ENCODE data around the gene ARHGEF4.

Gene ARHGEF4

DNA sequence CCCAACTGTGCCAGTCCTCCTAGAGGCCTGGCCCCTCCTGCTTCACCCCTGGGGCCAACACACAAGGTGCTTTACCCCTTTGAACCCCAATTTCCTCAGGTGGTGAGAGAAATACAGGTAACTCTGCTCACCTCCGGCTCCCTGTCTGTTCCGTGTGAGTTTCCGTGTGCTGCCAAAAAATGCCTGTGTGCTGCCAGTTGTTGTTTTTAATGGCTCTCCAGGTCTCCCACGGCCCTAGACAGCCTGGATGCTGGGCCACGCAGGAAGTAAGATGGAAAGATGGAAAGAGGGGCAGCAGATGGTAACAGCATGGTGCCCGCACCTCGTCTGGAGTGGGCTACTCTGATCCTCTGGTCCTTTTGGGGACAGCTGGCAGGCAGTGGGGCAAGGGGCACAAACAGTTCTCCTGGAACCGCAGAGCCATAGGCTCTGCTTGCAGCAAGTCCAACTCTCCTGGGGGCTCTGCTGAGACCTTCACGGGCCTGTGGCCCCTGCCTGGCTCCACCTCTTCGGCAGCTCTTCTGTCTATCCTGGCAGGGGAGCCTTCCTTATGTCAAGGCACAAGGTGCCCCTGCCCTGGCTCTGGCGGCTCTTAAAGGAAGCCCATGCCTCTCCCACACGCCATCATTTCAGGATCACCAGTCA lies 4.3 kb upstream of the ARHGEF4 start:
- DNase-seq (ENCODE audit: low read depth), result no peak
- TF ChIP-seq, protein P1, sequence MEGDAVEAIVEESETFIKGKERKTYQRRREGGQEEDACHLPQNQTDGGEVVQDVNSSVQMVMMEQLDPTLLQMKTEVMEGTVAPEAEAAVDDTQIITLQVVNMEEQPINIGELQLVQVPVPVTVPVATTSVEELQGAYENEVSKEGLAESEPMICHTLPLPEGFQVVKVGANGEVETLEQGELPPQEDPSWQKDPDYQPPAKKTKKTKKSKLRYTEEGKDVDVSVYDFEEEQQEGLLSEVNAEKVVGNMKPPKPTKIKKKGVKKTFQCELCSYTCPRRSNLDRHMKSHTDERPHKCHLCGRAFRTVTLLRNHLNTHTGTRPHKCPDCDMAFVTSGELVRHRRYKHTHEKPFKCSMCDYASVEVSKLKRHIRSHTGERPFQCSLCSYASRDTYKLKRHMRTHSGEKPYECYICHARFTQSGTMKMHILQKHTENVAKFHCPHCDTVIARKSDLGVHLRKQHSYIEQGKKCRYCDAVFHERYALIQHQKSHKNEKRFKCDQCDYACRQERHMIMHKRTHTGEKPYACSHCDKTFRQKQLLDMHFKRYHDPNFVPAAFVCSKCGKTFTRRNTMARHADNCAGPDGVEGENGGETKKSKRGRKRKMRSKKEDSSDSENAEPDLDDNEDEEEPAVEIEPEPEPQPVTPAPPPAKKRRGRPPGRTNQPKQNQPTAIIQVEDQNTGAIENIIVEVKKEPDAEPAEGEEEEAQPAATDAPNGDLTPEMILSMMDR (conservative IDR thresholded peaks at IDR 0.05; ENCODE audit: low read depth, low read length), result no peak

DNA sequence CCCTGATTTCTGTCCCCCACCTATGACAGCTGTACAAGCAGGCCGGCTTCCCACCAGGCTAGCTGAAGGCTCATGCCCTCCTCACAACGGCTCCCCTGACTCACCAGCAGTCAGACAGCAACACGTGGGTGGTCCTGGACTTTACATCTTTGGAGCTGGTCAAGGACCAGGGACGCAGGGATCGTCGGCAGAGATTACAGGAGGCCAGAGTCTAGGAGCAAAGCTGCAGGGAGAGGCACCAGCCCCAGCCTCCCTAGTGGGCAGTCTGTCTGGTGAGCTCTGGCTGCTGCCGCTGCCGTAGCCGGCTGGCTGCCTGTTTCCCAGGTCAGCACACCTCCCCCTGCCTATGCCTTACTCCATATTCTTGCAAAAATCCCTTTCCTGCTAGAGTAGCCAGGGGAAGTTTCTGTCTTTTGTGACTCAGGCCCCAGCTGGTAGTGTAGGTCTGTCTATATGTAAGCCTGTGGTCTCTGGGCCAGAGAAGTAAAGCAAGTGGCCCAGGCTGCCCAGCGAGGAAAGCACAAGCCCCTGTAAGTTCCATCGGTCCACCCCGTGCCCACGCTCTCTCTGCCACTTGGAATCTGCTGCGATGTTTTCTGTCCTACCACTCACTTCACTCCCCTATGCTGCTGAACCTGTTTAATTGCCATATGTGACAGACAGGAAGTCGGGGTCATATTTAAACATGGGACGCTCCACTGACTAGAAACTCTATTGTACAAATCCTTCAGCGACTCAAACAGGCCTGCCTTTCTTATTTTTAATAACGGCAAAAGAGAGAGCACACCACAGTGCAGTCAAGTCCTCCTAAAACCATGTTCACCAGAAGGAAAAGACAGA lies 2.4 kb upstream of the ARHGEF4 start:
- H3K4me3 ChIP-seq (ENCODE audit: low read length), result no peak overlapping the region
- TF ChIP-seq, protein P1 (conservative IDR thresholded peaks at IDR 0.05; ENCODE audit: low read depth, low read length), result no peak
- DNase-seq (ENCODE audit: low read depth), result peak; percentile 60

More for the DNA sequence above, 4.3 kb upstream of the ARHGEF4 start:
- H3K4me3 ChIP-seq (ENCODE audit: low read length), result no peak overlapping the region

DNA sequence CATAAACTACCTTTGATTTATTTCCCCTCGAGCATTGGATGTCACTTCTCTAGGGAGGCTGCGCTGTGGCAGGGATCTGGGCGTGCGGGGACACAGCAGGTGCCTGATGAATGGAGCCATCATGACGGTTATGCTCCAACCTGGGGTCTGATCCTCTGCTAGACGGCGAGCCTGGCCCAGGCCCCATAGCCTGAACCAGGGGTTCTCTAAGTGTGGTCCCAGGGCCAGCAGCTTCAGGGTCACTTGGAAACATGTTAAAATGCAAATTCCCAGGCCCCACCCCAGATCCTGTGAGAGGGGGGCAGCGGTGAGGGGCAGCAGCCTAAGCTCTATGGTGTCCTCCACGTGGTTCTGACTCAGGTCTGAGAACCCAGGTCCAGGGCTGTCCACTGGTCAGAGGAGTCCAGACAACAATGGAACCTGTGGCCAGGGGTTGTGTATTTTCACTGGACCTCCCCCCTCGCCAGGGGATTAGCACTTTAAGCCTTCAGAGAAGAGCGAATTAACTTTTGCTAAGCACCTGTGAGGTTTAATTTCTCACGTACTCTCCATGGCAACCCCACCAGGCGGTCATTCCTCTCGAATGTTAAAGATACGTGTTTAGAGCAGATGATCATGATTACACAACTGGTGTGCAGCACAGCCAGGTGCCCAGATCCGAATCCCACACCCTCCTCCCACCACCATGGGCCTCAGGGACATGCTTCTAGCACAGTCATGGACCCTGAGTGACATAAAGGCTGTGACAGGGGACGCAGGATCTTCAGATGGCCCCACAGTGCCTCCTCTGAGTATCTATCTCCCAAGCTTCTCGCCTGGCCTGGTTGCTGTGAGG lies 1.6 kb upstream of the ARHGEF4 start:
- TF ChIP-seq, protein P1 (conservative IDR thresholded peaks at IDR 0.05; ENCODE audit: low read depth, low read length), result no peak
- DNase-seq (ENCODE audit: low read depth), result peak; percentile 65
- no peak overlapping the region for H3K4me3 ChIP-seq (ENCODE audit: low read length)

DNA sequence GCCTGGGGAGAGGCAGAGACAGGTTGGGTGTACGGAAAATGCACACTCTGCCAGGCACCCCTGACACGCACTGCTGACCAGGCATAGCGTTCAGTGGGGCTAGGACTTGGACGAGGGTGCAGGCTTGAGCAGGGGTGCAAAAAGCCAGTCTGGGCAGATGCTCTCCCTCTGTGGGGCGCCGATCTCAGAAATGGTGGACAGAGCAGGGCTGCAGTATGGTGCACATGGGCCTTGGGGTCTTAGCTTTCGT lies 1.0 kb upstream of the ARHGEF4 start:
- no peak overlapping the region for H3K4me3 ChIP-seq (ENCODE audit: low read length)
- TF ChIP-seq, protein P1 (conservative IDR thresholded peaks at IDR 0.05; ENCODE audit: low read depth, low read length), result no peak
- DNase-seq (ENCODE audit: low read depth), result no peak

DNA sequence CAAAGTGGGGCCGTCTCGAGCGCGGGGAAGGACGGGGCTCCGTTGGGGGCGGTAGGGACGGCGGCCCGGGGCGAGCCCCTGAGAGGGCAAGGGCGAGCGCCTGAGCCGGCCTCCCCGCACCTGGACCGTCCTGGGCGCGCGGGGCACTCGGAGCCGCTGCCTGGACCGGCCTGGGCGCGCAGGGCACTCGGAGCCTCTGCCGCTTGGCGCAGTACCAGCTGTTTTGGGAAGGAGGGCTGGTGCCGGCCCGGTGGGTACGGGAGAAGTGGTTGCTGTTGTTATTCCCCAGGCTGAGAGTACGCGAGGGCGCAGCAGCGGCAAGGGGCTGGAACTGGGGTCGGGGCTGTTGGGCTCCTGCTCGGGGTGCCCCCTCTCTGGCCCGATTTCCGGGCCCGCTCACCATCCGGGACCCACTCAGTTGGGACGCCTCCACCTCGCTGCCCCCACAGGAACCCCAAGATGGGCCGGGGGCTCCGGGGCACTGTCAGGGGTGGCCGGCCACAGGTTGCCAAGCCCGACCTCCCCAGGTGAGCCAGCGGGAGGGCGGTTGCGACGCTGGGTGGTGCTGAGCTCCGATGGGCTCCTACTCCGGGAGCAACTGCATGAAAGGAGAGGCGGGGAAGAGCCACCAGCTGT lies 579 bp downstream of the ARHGEF4 start:
- peak overlapping the region; percentile 48 for H3K4me3 ChIP-seq (ENCODE audit: low read length)
- no peak for DNase-seq (ENCODE audit: low read depth)
- TF ChIP-seq, protein P1 (conservative IDR thresholded peaks at IDR 0.05; ENCODE audit: low read depth, low read length), result no peak

DNA sequence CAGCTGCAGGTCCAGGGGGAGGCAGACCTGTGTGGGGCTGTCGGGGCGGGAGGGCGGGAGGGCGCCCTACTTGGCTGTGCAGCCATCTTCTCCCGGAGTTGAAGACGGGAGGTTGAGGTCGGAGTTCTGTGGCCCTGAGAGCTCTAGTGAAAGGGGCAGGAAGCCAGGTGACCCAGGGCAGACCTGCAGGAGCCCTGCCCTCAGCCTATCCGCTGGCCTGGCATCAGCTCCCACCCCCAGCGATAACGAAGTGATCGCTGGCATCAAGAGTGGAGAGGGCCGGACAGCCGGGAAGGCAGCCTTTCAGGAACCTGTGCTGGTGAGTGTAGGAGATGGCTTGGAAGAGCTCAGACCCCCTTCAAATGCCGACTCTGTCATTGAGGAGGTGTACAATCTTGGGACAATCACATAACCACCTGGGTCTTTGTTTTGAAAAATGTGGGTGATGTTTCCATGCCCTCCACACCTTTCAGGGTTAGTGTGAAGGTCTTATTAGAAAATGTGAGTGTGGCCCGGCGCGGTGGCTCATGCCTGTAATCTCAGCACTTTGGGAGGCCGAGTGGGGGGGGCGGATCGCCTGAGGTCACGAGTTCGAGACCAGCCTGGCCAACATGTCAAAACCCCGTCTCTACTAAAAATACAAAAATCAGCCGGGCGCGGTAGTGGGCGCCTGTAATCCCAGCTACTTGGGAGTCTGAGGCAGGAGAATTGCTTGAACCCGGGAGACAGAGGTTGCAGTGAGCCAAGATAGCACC lies 1.3 kb downstream of the ARHGEF4 start:
- no peak for DNase-seq (ENCODE audit: low read depth)
- H3K4me3 ChIP-seq (ENCODE audit: low read length), result peak overlapping the region; percentile 48

More for the DNA sequence above, 1.3 kb downstream of the ARHGEF4 start:
- TF ChIP-seq, protein P1 (conservative IDR thresholded peaks at IDR 0.05; ENCODE audit: low read depth, low read length), result no peak

All from retinal pigment epithelial cell (primary cell).